KMS-11 (cell line): ENCODE measurements around the gene IFITM5.

ENCODE experiments used
- H2AFZ ChIP-seq: fragments of 200-600 bp; sonication (generic); 2 replicates; pipeline ENCODE4 v1.6.1; 2016; ENCODE audit warnings: antibody characterized with exemption, mixed run types, low read depth
- H3K27ac ChIP-seq: fragments of 200-600 bp; sonication (generic); 2 replicates; pipeline ENCODE4 v1.6.1; 2016; ENCODE audit warnings: mild to moderate bottlenecking, mixed run types
- H3K27me3 ChIP-seq: fragments of 200-600 bp; sonication (generic); 2 replicates; pipeline ENCODE4 v1.6.1; 2017; ENCODE audit warnings: mild to moderate bottlenecking, low read depth, mixed run types, moderate library complexity; ENCODE audit not compliant: insufficient read depth
- H3K36me3 ChIP-seq: fragments of 200-600 bp; sonication (generic); 2 replicates; pipeline ENCODE4 v1.6.1; 2017; ENCODE audit warnings: mild to moderate bottlenecking, mixed run types; ENCODE audit not compliant: insufficient read depth
- H3K4me1 ChIP-seq: fragments of 200-600 bp; sonication (generic); 2 replicates; pipeline ENCODE4 v1.6.1; 2016; ENCODE audit warnings: mild to moderate bottlenecking, low read depth, mixed run types; ENCODE audit not compliant: poor library complexity, severe bottlenecking
- H3K4me2 ChIP-seq: fragments of 200-600 bp; sonication (generic); 2 replicates; pipeline ENCODE4 v1.7.0; 2016; ENCODE audit warnings: mild to moderate bottlenecking, mixed run types
- H3K4me3 ChIP-seq: fragments of 200-600 bp; sonication (generic); IDR thresholded peaks from 2 replicates; pipeline ENCODE4 v1.6.1; 2017; ENCODE audit warnings: low read depth, low read length, mixed read lengths; ENCODE audit not compliant: insufficient read depth
- H3K79me2 ChIP-seq: fragments of 200-600 bp; sonication (generic); 2 replicates; pipeline ENCODE4 v1.6.1; 2016; ENCODE audit warnings: low read depth, mixed run types; ENCODE audit not compliant: insufficient read depth
- H3K9ac ChIP-seq: fragments of 200-600 bp; sonication (generic); 2 replicates; pipeline ENCODE4 v1.6.1; 2016; ENCODE audit warnings: mild to moderate bottlenecking, mixed run types
- H4K20me1 ChIP-seq: fragments of 200-600 bp; sonication (generic); 2 replicates; pipeline ENCODE4 v1.6.1; 2016; ENCODE audit warnings: mild to moderate bottlenecking, mixed run types; ENCODE audit not compliant: insufficient read depth
- TF ChIP-seq, protein P1 (sequence below): fragments of 200-600 bp; sonication (generic); conservative IDR thresholded peaks from 2 replicates; pipeline ENCODE4 v1.6.1; 2017; ENCODE audit warnings: low read depth, mild to moderate bottlenecking, antibody characterized with exemption, low read length, moderate library complexity, mixed read lengths

The IFITM5 gene

DNA sequence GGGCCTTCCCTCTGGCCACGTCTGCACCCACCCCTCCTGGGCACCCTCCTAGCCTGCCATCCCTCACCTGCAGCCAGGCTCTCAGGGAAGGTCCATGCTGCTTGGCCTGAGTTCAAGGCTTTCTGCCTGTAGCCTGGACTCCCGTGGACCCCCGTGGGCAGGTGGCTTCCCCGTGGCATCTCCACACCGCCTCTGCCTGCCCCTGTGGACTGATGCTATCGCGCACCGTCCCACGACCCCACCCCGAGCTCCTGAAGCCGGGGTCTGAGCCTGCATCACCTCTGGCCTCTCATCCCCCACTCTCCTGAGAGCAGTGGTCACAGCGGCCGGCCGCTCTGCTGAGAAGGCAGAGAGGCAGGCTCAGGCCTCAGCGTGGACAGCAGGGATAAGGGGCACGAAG lies 4.5 kb downstream of the IFITM5 start:
- TF ChIP-seq, protein P1, sequence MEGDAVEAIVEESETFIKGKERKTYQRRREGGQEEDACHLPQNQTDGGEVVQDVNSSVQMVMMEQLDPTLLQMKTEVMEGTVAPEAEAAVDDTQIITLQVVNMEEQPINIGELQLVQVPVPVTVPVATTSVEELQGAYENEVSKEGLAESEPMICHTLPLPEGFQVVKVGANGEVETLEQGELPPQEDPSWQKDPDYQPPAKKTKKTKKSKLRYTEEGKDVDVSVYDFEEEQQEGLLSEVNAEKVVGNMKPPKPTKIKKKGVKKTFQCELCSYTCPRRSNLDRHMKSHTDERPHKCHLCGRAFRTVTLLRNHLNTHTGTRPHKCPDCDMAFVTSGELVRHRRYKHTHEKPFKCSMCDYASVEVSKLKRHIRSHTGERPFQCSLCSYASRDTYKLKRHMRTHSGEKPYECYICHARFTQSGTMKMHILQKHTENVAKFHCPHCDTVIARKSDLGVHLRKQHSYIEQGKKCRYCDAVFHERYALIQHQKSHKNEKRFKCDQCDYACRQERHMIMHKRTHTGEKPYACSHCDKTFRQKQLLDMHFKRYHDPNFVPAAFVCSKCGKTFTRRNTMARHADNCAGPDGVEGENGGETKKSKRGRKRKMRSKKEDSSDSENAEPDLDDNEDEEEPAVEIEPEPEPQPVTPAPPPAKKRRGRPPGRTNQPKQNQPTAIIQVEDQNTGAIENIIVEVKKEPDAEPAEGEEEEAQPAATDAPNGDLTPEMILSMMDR = no peak

GRCh38 chr11:293852-294661 lies 5.3 kb downstream of the IFITM5 start:
- Histone ChIP-seq H3K27ac (no peak overlapping the region), H3K4me1 (peaks cover 17% of the 10 kb centered on the region), H3K4me2 (no peak overlapping the region), H3K4me3 (no peak overlapping the region), H4K20me1 (no peaks in the 10 kb centered on the region), H3K36me3 (no peaks in the 10 kb centered on the region), H3K27me3 (no peaks in the 10 kb centered on the region; the same call in 1 of the 2 replicates), H2AFZ (no peak overlapping the region), H3K9ac (no peak overlapping the region), H3K79me2 (no peaks in the 10 kb centered on the region)
- TF ChIP-seq, protein P1 = no peak

More for the DNA sequence above, 4.5 kb downstream of the IFITM5 start:
- no peak overlapping the region for H2AFZ ChIP-seq
- no peaks in the 10 kb centered on the region for H3K36me3 ChIP-seq
- no peaks in the 10 kb centered on the region for H3K79me2 ChIP-seq
- H3K27ac ChIP-seq = no peak overlapping the region
- H3K4me2 ChIP-seq = no peak overlapping the region
- peaks cover 1% of the 10 kb centered on the region; the same call in 1 of the 2 replicates for H3K27me3 ChIP-seq
- no peak overlapping the region for H3K9ac ChIP-seq
- no peak overlapping the region for H3K4me3 ChIP-seq
- peaks cover 17% of the 10 kb centered on the region for H3K4me1 ChIP-seq
- H4K20me1 ChIP-seq = no peaks in the 10 kb centered on the region

DNA sequence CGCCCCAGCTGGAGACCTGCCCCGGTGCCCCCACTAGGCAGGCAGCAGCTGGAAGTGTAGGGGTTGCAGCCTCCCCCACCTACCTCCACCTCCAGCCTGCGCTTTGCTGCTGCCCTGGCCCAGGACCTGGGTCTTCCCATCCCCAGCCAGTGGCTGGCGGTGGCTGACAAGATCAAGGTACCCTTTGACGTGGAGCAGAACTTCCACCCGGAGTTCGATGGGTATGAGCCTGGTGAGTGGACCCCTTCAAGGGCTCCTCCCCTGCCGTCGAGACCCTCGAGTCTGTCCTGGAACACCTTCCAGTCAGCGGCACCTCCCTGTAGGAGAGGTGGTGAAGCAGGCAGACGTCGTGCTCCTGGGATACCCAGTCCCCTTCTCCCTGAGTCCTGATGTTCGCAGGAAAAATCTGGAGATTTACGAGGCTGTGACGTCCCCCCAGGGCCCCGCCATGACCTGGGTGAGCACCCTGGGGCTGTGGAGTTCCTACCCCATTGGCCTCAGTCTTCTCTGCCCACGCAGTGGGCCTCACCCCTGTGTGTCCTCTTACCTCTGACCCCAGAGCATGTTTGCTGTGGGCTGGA lies 6.0 kb downstream of the IFITM5 start:
- H3K4me2 ChIP-seq = no peak overlapping the region
- H3K4me3 ChIP-seq = no peak overlapping the region
- TF ChIP-seq, protein P1 = no peak
- H3K4me1 ChIP-seq = peaks cover 14% of the 10 kb centered on the region
- H4K20me1 ChIP-seq = no peaks in the 10 kb centered on the region
- no peak overlapping the region for H2AFZ ChIP-seq
- H3K79me2 ChIP-seq = no peaks in the 10 kb centered on the region
- H3K9ac ChIP-seq = no peak overlapping the region
- H3K27me3 ChIP-seq = peaks cover 2% of the 10 kb centered on the region
- no peak overlapping the region for H3K27ac ChIP-seq
- H3K36me3 ChIP-seq = no peaks in the 10 kb centered on the region

GRCh38 chr11:292211-293121 lies 6.9 kb downstream of the IFITM5 start:
- H3K27ac ChIP-seq = no peak overlapping the region
- no peaks in the 10 kb centered on the region for H4K20me1 ChIP-seq
- no peak overlapping the region for H3K9ac ChIP-seq
- H3K4me2 ChIP-seq = no peak overlapping the region
- peaks cover 5% of the 10 kb centered on the region for H3K4me1 ChIP-seq
- no peak overlapping the region for H3K4me3 ChIP-seq
- no peaks in the 10 kb centered on the region for H3K79me2 ChIP-seq
- H3K27me3 ChIP-seq = peaks cover 11% of the 10 kb centered on the region
- H2AFZ ChIP-seq = no peak overlapping the region
- TF ChIP-seq, protein P1 = no peak
- no peaks in the 10 kb centered on the region for H3K36me3 ChIP-seq
